GM19328 (cell line): ENCODE results near the gene NOD1.
A peak's percentile ranks its signal among the peaks of the same experiment; 100 is the strongest.
"Not testable (repeated sequence)": the region's sequence is repeated elsewhere in the genome, so short reads cannot be mapped to it uniquely, and the experiment has no call there.

Source experiments
- ATAC-seq: cut with Tn5 transposase; IDR thresholded peaks from one replicate; pipeline ENCODE4 v1.9.1; 2021; ENCODE audit warnings: mild to moderate bottlenecking, moderate library complexity; ENCODE audit not compliant: unreplicated experiment

The NOD1 gene

GRCh38 chr7:30478349-30479201 lies at the start of gene NOD1:
TSS of gene NOD1 (minus strand) at chr7:30478784. CDS start at chr7:30456921, 21,863 bp downstream.
- peak; percentile 87 for ATAC-seq

- ATAC-seq, result not testable (repeated sequence)
These were observed 48.7 kb upstream of the NOD1 start for GRCh38 chr7:30527297-30527696.

- ATAC-seq, result no peak
These were observed 47.6 kb upstream of the NOD1 start for GRCh38 chr7:30526163-30526562.

GRCh38 chr7:30525429-30525828 lies 46.8 kb upstream of the NOD1 start:
- no peak for ATAC-seq

GRCh38 chr7:30524545-30524944 lies 46.0 kb upstream of the NOD1 start:
- no peak for ATAC-seq

GRCh38 chr7:30523466-30523865 lies 44.9 kb upstream of the NOD1 start:
- no peak for ATAC-seq

- no peak for ATAC-seq
These were observed 43.6 kb upstream of the NOD1 start for GRCh38 chr7:30522159-30522558.

GRCh38 chr7:30521532-30521931 lies 42.9 kb upstream of the NOD1 start:
- no peak for ATAC-seq

- ATAC-seq, result no peak
These were observed 40.5 kb upstream of the NOD1 start for GRCh38 chr7:30519122-30519521.

GRCh38 chr7:30515761-30516160 lies 37.2 kb upstream of the NOD1 start:
- ATAC-seq, result no peak

GRCh38 chr7:30514776-30515175 lies 36.2 kb upstream of the NOD1 start:
- ATAC-seq, result no peak

GRCh38 chr7:30514177-30514576 lies 35.6 kb upstream of the NOD1 start:
- ATAC-seq, result no peak

- ATAC-seq, result no peak
These were observed 35.2 kb upstream of the NOD1 start for GRCh38 chr7:30513762-30514161.

GRCh38 chr7:30511973-30512662 lies 33.5 kb upstream of the NOD1 start:
- no peak for ATAC-seq

- ATAC-seq, result no peak
These were observed 32.9 kb upstream of the NOD1 start for GRCh38 chr7:30511494-30511893.

- ATAC-seq, result no peak
These were observed 31.8 kb upstream of the NOD1 start for GRCh38 chr7:30510124-30511075.

GRCh38 chr7:30509171-30509857 lies 30.7 kb upstream of the NOD1 start:
- not testable (repeated sequence) for ATAC-seq

- not testable (repeated sequence) for ATAC-seq
These were observed 28.8 kb upstream of the NOD1 start for GRCh38 chr7:30507346-30507900.

- peak; percentile 2 for ATAC-seq
These were observed 26.7 kb upstream of the NOD1 start for GRCh38 chr7:30505174-30505697.
